Endothelial cell of umbilical vein (primary cell): ENCODE measurements around the gene CAPG. TPM values are rescaled to one million over a fixed set of nuclear protein-coding genes. Genes with fewer than 3 reads are reported as not detected.

Experiments
- BruUV-seq: library from RNA; stranded (reverse); fragments of 400-500 nt; replicated peaks from 2 replicates; lab custom pipeline; 2021; lab: Mats Ljungman, UMichigan
- CTCF ChIA-PET: fragments of 300-600, 350-600 bp; sonication (Branson Sonifier 250); formaldehyde crosslinking; loops from one replicate; lab custom pipeline; 2021; ENCODE audit warnings: antibody characterized with exemption, inconsistent platforms; lab: Charles Lee
- POLR2A ChIA-PET: fragments of 300-600, 350-600 bp; sonication (Branson Sonifier 250); formaldehyde crosslinking; loops from one replicate; lab custom pipeline; 2021; ENCODE audit warnings: antibody characterized with exemption, inconsistent platforms; lab: Charles Lee
- DNase-seq: peaks from one replicate; pipeline ENCODE4 v3.0.0-alpha.2; 2011; ENCODE audit warnings: low read depth, low spot score
- FAIRE-seq: peaks from 2 replicates; lab custom pipeline; 2011; peaks lifted over from hg19 to GRCh38; lab: Jason Lieb, UNC
- H2AFZ ChIP-seq: 2 replicates; pipeline ENCODE4 v1.6.0; 2012; ENCODE audit warnings: low read depth, low read length, control low read depth, inconsistent platforms
- H3K27ac ChIP-seq: 2 replicates; pipeline ENCODE4 v1.5.1; 2011; ENCODE audit warnings: low read depth, mild to moderate bottlenecking, control low read depth, low read length, moderate library complexity; ENCODE audit not compliant: insufficient read depth
- H3K27me3 ChIP-seq, 2 experiments: 2 replicates each; pipeline versions ENCODE4 v1.6.0 to v1.6.1; 2011; ENCODE audit warnings: low read length in 2 of 2, mixed read lengths in 1 of 2; ENCODE audit not compliant: control insufficient read depth in 2 of 2, insufficient read depth in 2 of 2
- H3K36me3 ChIP-seq, 2 experiments: 2 replicates in 1 of 2; 3 replicates in 1 of 2; pipeline ENCODE4 v1.5.1; 2011; ENCODE audit warnings: low read length in 2 of 2, mild to moderate bottlenecking in 1 of 2, moderate library complexity in 1 of 2; ENCODE audit not compliant: control insufficient read depth in 2 of 2, insufficient read depth in 2 of 2; ENCODE audit errors: extremely low read depth in 1 of 2
- H3K4me1 ChIP-seq: 3 replicates; pipeline ENCODE4 v1.5.1; 2011; ENCODE audit warnings: mild to moderate bottlenecking, low read length; ENCODE audit not compliant: control insufficient read depth, insufficient read depth; ENCODE audit errors: extremely low read depth
- H3K4me2 ChIP-seq: 2 replicates; pipeline ENCODE4 v1.6.1; 2011; ENCODE audit warnings: low read length, control low read depth, mixed read lengths; ENCODE audit not compliant: insufficient read depth
- H3K4me3 ChIP-seq, 3 experiments: fragments of 200-600 bp in 1 of 3; sonication (generic), shearing (Covaris generic) in 1 of 3; replicated peaks in 1 of 3; 2 replicates each; pipeline ENCODE4 v1.5.1; 2011 to 2016; ENCODE audit warnings: control low read depth in 3 of 3, low read length in 3 of 3, mild to moderate bottlenecking in 2 of 3, inconsistent platforms in 1 of 3, low read depth in 1 of 3, moderate library complexity in 1 of 3; ENCODE audit not compliant: insufficient read depth in 1 of 3
- H3K79me2 ChIP-seq: 2 replicates; pipeline ENCODE4 v1.6.0; 2012; ENCODE audit warnings: low read length, inconsistent platforms; ENCODE audit not compliant: control insufficient read depth, insufficient read depth
- H3K9ac ChIP-seq: replicated peaks from 2 replicates; pipeline ENCODE3; 2011; ENCODE audit warnings: low read length, control low read depth; ENCODE audit not compliant: insufficient read depth; ENCODE audit errors: extremely low read depth
- H3K9me1 ChIP-seq: replicated peaks from 3 replicates; pipeline ENCODE4 v1.6.0; 2011; ENCODE audit warnings: mild to moderate bottlenecking, low read length; ENCODE audit not compliant: control insufficient read depth, insufficient read depth; ENCODE audit errors: extremely low read depth
- H3K9me3 ChIP-seq: replicated peaks from 2 replicates; pipeline ENCODE4 v1.5.1; 2012; ENCODE audit warnings: low read length, inconsistent platforms; ENCODE audit not compliant: control insufficient read depth, insufficient read depth
- H4K20me1 ChIP-seq: replicated peaks from 2 replicates; pipeline ENCODE3; 2011; ENCODE audit warnings: mild to moderate bottlenecking, low read length; ENCODE audit not compliant: control insufficient read depth, insufficient read depth; ENCODE audit errors: extremely low read depth
- CTCF ChIP-seq, 2 donors: IDR thresholded peaks; 1 replicate in 1 of 2; 2 replicates in 1 of 2; pipeline ENCODE4 v1.5.1; 2011; ENCODE audit warnings: low read length in 2 of 2, mild to moderate bottlenecking in 2 of 2, moderate library complexity in 2 of 2, control low read depth in 1 of 2, inconsistent platforms in 1 of 2, low read depth in 1 of 2; ENCODE audit not compliant: insufficient read depth in 1 of 2; ENCODE audit errors: extremely low read depth in 1 of 2
- EZH2 ChIP-seq: IDR thresholded peaks from 2 replicates; pipeline ENCODE4 v1.6.1; 2012; ENCODE audit warnings: borderline replicate concordance, low read depth, mild to moderate bottlenecking, moderate library complexity, low read length, inconsistent platforms; ENCODE audit not compliant: severe bottlenecking
- FOS ChIP-seq: IDR thresholded peaks from 2 replicates; pipeline ENCODE4 v1.6.1; 2011; ENCODE audit warnings: mild to moderate bottlenecking, low read length, moderate library complexity, borderline replicate concordance; ENCODE audit not compliant: insufficient read depth
- GATA2 ChIP-seq: IDR thresholded peaks from 2 replicates; pipeline ENCODE4 v1.7.0; 2011; ENCODE audit warnings: low read depth, mild to moderate bottlenecking, moderate library complexity, mixed read lengths, low read length; ENCODE audit not compliant: insufficient read length, insufficient read depth
- JUN ChIP-seq: IDR thresholded peaks from 2 replicates; pipeline ENCODE4 v1.6.1; 2011; ENCODE audit warnings: borderline replicate concordance, low read depth; ENCODE audit not compliant: insufficient read length, insufficient read depth
- MAX ChIP-seq: IDR thresholded peaks from 2 replicates; pipeline ENCODE4 v1.6.1; 2011; ENCODE audit not compliant: insufficient read depth, insufficient read length
- MYC ChIP-seq: IDR thresholded peaks from one replicate; pipeline ENCODE4 v1.6.1; 2011; ENCODE audit warnings: mild to moderate bottlenecking, low read depth, low read length
- POLR2A ChIP-seq: IDR thresholded peaks from 2 replicates; pipeline ENCODE4 v1.6.1; 2012; ENCODE audit warnings: low read depth, mild to moderate bottlenecking, control low read depth, low read length
- POLR2AphosphoS5 ChIP-seq: IDR thresholded peaks from 2 replicates; pipeline ENCODE4 v1.6.1; 2012; ENCODE audit warnings: low read depth, mild to moderate bottlenecking, control low read depth, low read length, moderate library complexity; ENCODE audit not compliant: insufficient read depth
- dilution Hi-C: fragments of 300-500 bp; cut with MboI; formaldehyde crosslinking; loops from one replicate; pipeline ENCODE4 v1.15.0; 2019; ENCODE audit warnings: low sequenced_read_pairs; ENCODE audit not compliant: extremely low pct_ligation_motif_present
- intact Hi-C: fragments of 100-400 bp; cut with micrococcal nuclease; formaldehyde crosslinking; loops from one replicate; pipeline ENCODE4 v1.10.0; 2022
- polyA plus RNA-seq, 4 experiments: library from polyadenylated mRNA; depleted of rRNA in 3 of 4; stranded (reverse) in 3 of 4; unstranded in 1 of 4; fragments of >200 nt; gene quantifications; 2 replicates each; pipeline versions ENCODE4 v1.2.1 to v1.2.3, GENCODE V29; 2011 to 2012; ENCODE audit warnings: missing spikeins in 1 of 4
- total RNA-seq: library from RNA; stranded (reverse); gene quantifications from 2 replicates; pipeline ENCODE4 v1.2.3, GENCODE V29; 2021

Gene CAPG
- total and polyA plus RNA-seq, 2 donors (not counting 3 experiments of a cell fraction or from before 2014, with no cell fraction given): 107 to 115 TPM

DNA sequence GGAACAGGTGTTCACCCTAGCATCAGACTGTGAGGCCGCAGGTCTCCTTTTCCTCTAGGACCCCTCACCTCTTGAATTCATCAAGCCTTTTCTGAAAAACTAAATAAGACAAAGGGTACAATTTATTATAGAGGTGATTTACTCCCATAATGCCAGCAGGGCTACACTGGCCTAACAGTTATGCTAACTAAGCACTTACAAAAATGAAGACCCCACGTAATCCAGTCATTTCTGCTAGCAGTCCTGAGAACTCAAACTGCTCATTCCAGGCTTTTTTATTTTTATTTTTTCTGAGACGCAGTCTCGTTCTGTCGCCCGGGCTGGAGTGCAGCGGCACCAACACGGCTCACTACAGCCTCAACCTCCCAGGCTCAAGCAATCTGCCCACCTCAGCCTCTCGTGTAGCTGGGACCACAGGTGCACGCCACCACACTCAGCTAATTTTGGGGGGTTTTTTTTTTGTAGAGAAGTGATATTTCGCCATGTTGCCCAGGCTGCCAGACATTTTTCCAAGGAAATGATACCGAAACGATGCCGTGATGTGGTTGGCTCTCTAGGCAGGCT is 14.2 kb downstream of the CAPG start:
- Histone ChIP-seq H3K79me2 (no peaks in the 10 kb centered on the region), H3K4me3 (no peak overlapping the region), H3K9me1 (no peaks in the 10 kb centered on the region), H3K9ac (no peak overlapping the region), H3K36me3 (peaks cover 2% of the 10 kb centered on the region in 2 experiments), H3K4me2 (no peak overlapping the region), H3K27ac (no peak overlapping the region), H4K20me1 (no peaks in the 10 kb centered on the region), H3K4me1 (no peaks in the 10 kb centered on the region), H2AFZ (no peak overlapping the region), H3K9me3 (no peaks in the 10 kb centered on the region), H3K27me3 (no peaks in the 10 kb centered on the region)
- CTCF ChIA-PET: no interaction called here
- dilution Hi-C loops (no loop called here), intact Hi-C loops (no loop called here)
- no peak for TF ChIP-seq EZH2
- no TSS peak for BruUV-seq
- FAIRE-seq (no peak), DNase-seq (no peak)
- POLR2A ChIA-PET: no interaction called here

GRCh38 chr2:85394976-85395375 is 15.2 kb downstream of the CAPG start:
- ChIA-PET POLR2A (interaction anchor here (0.6 kb wide), 1 partner anchor 35 kb away, joined by 3 read pairs; no protein-coding TSS in a partner anchor), CTCF (interaction anchor here (7.2 kb wide), 1 partner anchor 156 kb away, joined by 99 read pairs; no protein-coding TSS in a partner anchor)
- dilution Hi-C loops (no loop called here), intact Hi-C loops (no loop called here)
- H3K9ac ChIP-seq: no peak overlapping the region
- BruUV-seq: no TSS peak
- H3K9me3 ChIP-seq: no peaks in the 10 kb centered on the region
- no peak for TF ChIP-seq JUN
- no peak for TF ChIP-seq GATA2
- no peak for TF ChIP-seq CTCF (IDR thresholded peaks at IDR 0.05; ENCODE audit: extremely low read depth in 1 of 2, insufficient read depth in 1 of 2, low read depth in 1 of 2, low read length in 2 of 2)
- TF ChIP-seq MYC: no peak
- TF ChIP-seq EZH2: no peak
- TF ChIP-seq POLR2AphosphoS5: no peak
- no peak for TF ChIP-seq FOS
- TF ChIP-seq POLR2A: no peak
- TF ChIP-seq MAX: no peak
- H3K4me1 ChIP-seq: no peaks in the 10 kb centered on the region
- H3K79me2 ChIP-seq: no peaks in the 10 kb centered on the region
- no peak overlapping the region for H3K4me2 ChIP-seq
- peaks cover 2 to 10% of the 10 kb centered on the region in 2 experiments for H3K36me3 ChIP-seq
- no peaks in the 10 kb centered on the region for H4K20me1 ChIP-seq
- DNase-seq (no peak), FAIRE-seq (no peak)
- H3K4me3 ChIP-seq: no peak overlapping the region
- H3K9me1 ChIP-seq: no peaks in the 10 kb centered on the region
- H2AFZ ChIP-seq: no peak overlapping the region
- no peak overlapping the region for H3K27ac ChIP-seq
- H3K27me3 ChIP-seq: no peaks in the 10 kb centered on the region
